HG02678 (cell line): ENCODE data around the gene ZNF853.
"Not testable (repeated sequence)": the region's sequence is repeated elsewhere in the genome, so short reads cannot be mapped to it uniquely, and the experiment has no call there.

ENCODE experiments used
- ATAC-seq: cut with Tn5 transposase; IDR thresholded peaks from one replicate; pipeline ENCODE4 v1.9.1; 2021; ENCODE audit warnings: mild to moderate bottlenecking, moderate library complexity; ENCODE audit not compliant: unreplicated experiment

The ZNF853 gene

DNA sequence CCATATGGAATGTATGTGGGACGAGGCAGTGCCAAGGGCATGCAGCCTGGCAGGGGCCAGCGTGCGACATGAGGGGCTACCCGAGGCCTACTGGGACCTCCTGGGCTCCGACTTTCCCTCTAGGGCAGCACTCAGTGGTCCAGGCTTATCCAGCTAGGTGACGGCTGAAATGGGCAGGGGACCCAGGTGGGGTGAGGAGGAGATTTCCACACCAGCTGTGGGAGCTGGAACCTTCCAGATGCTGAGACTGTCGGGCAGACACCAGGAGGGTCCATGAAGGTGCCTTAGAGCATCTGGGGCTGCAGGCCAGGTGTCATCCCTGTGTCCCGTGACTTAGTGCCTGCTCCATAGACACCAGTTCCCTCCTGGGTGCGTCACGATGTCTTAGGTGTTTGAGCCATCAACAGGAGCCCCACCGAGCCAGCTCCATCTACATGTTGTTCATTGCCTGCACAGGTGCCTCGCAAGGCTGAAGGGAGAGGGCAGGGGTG, 35.2 kb downstream of the ZNF853 start:
- ATAC-seq, result no peak

GRCh38 chr7:6651851-6652445, 36.5 kb downstream of the ZNF853 start:
- no peak for ATAC-seq

DNA sequence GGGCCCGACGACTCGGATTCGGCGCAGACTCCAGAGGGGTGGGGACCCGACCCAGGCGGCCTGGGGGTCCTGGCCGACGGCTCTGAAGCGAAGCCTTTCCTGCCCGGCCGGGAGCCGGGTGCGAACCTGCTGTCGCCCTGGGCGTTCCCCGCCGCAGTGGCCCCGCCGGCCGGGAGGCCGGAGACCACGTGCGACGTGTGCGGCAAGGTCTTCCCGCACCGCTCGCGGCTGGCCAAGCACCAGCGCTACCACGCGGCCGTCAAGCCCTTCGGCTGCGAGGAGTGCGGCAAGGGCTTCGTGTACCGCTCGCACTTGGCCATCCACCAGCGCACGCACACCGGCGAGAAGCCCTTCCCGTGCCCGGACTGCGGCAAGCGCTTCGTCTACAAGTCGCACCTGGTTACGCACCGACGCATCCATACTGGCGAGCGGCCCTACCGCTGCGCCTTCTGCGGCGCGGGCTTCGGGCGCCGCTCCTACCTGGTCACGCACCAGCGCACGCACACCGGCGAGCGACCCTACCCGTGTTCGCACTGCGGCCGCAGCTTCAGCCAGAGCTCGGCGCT, 37.1 kb downstream of the ZNF853 start:
- no peak for ATAC-seq

DNA sequence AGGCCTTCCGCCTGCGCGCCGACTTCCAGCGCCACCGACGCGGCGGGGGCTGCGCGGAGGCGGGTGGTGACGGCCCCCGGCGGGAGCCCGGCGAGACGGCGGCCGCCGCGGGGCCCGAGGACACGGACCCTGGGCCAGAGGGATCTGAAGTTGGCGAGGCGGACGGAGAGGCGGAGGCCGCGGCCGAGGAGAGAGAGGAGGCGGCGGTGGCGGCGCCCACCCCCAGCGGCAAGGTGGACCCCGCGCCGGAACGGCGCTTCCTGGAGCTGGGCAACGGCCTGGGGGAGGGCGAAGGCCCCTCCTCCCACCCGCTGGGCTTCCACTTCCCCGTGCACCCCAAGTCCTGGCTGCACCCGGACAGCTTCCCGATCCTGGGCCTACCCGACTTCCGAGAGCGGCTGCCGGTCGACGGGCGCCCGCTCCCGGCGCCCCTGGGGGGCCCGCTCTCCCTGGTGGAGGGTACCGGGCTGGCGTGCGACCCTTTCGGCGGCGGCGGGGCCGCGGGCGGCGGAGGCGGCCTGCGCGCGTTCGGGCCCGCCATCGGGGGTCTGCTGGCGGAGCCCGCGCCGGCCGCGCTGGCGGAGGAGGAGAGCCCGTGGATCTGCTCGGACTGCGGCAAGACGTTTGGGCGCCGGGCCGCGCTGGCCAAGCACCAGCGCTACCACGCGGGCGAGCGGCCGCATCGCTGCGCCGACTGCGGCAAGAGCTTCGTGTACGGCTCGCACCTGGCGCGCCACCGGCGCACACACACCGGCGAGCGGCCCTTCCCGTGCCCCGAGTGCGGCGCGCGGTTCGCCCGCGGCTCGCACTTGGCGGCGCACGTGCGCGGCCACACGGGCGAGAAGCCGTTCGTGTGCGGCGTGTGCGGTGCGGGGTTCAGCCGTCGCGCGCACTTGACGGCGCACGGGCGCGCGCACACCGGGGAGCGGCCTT, 37.9 kb downstream of the ZNF853 start:
- no peak for ATAC-seq

DNA sequence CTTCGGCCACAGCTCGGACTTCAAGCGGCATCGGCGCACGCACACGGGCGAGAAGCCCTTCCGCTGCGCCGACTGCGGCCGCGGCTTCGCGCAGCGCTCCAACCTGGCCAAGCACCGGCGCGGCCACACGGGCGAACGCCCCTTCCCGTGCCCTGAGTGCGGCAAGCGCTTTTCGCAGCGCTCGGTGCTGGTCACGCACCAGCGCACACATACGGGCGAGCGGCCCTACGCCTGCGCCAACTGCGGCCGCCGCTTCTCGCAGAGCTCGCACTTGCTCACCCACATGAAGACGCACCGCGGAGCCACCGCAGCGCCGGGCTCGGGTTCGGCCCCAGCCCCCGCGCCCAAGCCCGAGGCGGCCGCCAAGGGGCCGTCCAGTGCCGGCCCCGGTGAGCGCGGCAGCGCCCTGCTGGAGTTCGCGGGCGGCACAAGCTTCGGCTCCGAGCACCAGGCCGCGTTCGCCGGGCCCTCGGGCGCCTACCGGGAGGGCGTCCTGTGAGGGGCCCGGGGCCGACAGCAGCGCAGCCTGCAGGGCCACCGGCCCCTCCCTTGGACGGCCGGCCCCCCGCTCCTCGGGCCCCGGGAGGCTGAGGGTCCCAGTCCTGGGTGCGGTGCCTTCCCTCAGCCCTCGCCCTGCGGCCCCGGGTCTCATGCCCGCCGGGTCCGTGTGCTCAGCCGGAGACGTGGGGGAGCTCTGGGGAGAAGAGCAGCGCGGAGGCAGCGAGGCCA, 38.9 kb downstream of the ZNF853 start:
- ATAC-seq, result no peak

DNA sequence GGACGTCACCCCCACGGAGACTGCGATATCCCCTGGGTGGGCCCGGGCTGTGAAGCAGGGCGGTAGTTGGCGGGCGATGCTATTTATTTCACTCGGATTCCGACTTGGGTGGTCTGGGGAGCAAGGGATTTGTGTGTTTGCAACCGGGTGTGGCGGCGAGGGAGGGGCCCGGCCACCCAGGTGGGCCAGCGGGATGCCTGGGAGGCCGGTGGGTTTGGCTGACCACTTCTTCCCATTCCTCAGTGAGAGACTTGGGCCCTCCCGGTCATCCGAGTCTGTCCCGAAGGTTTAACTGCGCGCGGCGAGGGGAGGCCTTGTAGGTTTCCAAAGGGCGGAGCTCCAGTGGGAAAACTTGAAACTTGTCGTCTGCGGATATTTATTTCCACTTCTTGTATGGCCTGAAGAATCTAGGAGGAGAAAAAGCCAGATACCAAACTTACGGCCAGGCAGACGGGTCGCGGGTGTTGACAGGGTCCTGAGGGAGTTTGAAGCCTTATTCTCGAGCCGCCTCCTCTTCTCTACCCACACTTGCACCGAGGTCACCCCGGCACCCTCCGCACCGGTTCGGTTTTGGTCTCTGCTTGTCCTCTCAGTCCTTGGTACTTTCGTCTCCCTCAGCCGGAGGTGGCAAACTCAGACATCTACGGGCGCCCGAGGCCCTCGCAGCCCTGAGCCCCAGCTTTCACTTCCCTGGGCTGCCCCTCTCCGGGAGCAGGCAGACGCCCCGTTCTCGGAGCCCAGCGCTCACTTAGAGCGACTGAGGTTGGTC, 39.6 kb downstream of the ZNF853 start:
- ATAC-seq, result no peak

- ATAC-seq, result no peak
These were observed 40.4 kb downstream of the ZNF853 start for GRCh38 chr7:6655636-6656385.

GRCh38 chr7:6656413-6656812, 41.0 kb downstream of the ZNF853 start:
- no peak for ATAC-seq

- no peak for ATAC-seq
These were observed 43.4 kb downstream of the ZNF853 start for GRCh38 chr7:6658618-6659345.

DNA sequence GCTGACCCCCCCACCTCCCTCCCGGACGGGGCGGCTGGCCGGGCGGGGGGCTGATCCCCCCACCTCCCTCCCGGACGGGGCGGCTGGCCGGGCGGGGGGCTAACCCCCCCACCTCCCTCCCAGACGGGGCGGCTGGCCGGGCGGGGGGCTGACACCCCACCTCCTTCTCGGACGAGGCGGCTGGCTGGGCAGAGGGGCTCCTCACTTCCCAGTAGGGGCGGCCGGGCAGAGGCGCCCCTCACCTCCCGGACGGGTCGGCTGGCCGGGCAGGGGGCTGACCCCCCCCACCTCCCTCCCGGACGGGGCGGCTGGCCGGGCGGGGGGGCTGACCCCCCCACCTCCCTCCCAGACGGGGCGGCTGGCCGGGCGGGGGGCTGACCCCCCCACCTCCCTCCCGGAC, 55.4 kb downstream of the ZNF853 start:
- ATAC-seq, result not testable (repeated sequence)
